ENCODE results near the gene ALOX12.
"Not testable (repeated sequence)": the region's sequence is repeated elsewhere in the genome, so short reads cannot be mapped to it uniquely, and the experiment has no call there.

ALOX12 gene

DNA sequence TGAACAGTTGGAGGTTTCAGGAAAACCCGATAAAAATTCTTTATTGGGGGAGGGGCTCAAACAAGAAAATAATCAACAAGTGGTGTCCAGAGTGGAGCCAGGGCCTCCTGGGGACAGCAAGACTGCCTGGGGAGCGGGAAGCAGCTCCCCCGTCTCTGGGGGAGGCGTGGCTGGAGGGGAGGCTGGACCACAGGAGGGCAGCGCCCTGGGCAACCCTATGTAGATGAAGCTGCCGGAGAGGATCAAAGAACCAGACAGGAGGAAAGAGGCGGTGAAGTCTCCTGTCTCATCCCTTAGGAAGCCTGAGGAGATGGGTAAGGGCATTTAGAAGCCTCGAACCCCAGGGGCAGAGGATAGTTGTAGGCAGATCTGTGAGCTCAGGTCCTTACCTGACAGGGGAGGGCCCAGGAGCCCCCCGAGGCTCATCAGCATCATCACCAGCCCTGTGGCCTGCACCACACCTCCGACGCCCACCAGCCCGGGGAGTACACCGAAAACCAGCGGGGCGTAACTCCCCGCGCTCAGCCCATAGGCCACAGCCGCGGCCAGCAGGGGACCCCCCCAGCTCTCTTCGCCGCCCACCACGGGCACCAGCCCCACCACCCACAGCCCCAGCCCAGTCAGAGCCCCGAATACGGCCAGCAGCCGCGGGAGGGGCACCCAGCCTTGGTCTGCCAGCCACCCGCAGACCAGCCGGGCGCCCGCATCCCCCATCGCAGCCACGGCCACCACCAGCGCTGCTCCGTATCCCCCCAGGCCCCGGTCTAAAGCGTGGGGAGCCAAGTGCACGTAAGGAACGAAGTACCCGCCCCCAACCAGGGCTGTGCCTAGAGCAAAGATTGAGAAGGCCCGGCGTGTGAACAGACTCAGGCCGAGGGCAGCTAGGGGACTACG, 46.0 kb downstream of the ALOX12 start:
- DNase-seq (ENCODE audit: low spot score): no peak
- Mint-ChIP-seq H3K9me3 (no peaks in the 10 kb centered on the region), H3K4me1 (ENCODE audit: low read depth) (peaks cover 26% of the 10 kb centered on the region), H3K27me3 (ENCODE audit: low read depth) (peaks cover 24% of the 10 kb centered on the region), H3K27ac (peak overlapping the region; percentile 63), H3K36me3 (ENCODE audit: low read depth) (peaks cover 8% of the 10 kb centered on the region), H3K4me3 (peak overlapping the region; percentile 34)

- Mint-ChIP-seq H3K36me3 (ENCODE audit: low read depth) (peaks cover 8% of the 10 kb centered on the region), H3K4me1 (ENCODE audit: low read depth) (peaks cover 31% of the 10 kb centered on the region), H3K27me3 (ENCODE audit: low read depth) (peaks cover 24% of the 10 kb centered on the region), H3K27ac (peak overlapping the region; percentile 63), H3K4me3 (peak overlapping the region; percentile 36), H3K9me3 (no peaks in the 10 kb centered on the region)
- no peak for DNase-seq (ENCODE audit: low spot score)
These were observed 46.8 kb downstream of the ALOX12 start for GRCh38 chr17:7042501-7043181.

DNA sequence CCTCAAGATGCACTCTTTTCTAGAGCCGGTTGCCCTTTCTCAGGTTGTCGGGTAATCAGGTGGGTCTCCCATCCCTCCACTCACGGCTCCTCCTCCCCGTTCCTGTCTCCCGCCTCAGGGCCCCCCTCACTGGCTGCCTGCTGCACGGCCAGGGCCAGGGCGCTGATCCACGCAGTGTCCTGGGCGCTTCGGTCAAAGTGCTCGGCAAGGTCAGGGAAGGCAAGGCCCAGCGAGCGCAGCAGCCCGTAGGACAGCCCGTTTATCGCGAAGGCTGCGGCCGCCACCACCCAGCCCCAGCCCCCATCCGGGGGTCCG, 47.3 kb downstream of the ALOX12 start:
- H3K36me3 Mint-ChIP-seq (ENCODE audit: low read depth): peaks cover 8% of the 10 kb centered on the region
- peaks cover 29% of the 10 kb centered on the region for H3K4me1 Mint-ChIP-seq (ENCODE audit: low read depth)
- peak overlapping the region; percentile 36 for H3K4me3 Mint-ChIP-seq
- no peaks in the 10 kb centered on the region for H3K9me3 Mint-ChIP-seq
- H3K27ac Mint-ChIP-seq: no peak overlapping the region
- peaks cover 24% of the 10 kb centered on the region for H3K27me3 Mint-ChIP-seq (ENCODE audit: low read depth)
- DNase-seq (ENCODE audit: low spot score): no peak

GRCh38 chr17:7043497-7044198, 47.8 kb downstream of the ALOX12 start, which contains the start of gene SLC16A11:
Gene SLC16A11 (minus strand): TSS chr17:7044092. CDS start chr17:7043513, 579 bp downstream.
- H3K27me3 Mint-ChIP-seq (ENCODE audit: low read depth): peaks cover 24% of the 10 kb centered on the region
- H3K9me3 Mint-ChIP-seq: no peaks in the 10 kb centered on the region
- peaks cover 24% of the 10 kb centered on the region for H3K4me1 Mint-ChIP-seq (ENCODE audit: low read depth)
- no peak for DNase-seq (ENCODE audit: low spot score)
- peak within 1 kb of the TSS; percentile 36 for H3K4me3 Mint-ChIP-seq
- no peak within 1 kb of the TSS for H3K27ac Mint-ChIP-seq
- H3K36me3 Mint-ChIP-seq (ENCODE audit: low read depth): peaks cover 5% of the 10 kb centered on the region

GRCh38 chr17:7045492-7046126, 49.8 kb downstream of the ALOX12 start:
- H3K27me3 Mint-ChIP-seq (ENCODE audit: low read depth): peaks cover 25% of the 10 kb centered on the region
- H3K36me3 Mint-ChIP-seq (ENCODE audit: low read depth): no peaks in the 10 kb centered on the region
- no peaks in the 10 kb centered on the region for H3K9me3 Mint-ChIP-seq
- peaks cover 18% of the 10 kb centered on the region for H3K4me1 Mint-ChIP-seq (ENCODE audit: low read depth)
- peak overlapping the region; percentile 74 for H3K4me3 Mint-ChIP-seq
- no peak for DNase-seq (ENCODE audit: low spot score)
- H3K27ac Mint-ChIP-seq: peak overlapping the region; percentile 65

DNA sequence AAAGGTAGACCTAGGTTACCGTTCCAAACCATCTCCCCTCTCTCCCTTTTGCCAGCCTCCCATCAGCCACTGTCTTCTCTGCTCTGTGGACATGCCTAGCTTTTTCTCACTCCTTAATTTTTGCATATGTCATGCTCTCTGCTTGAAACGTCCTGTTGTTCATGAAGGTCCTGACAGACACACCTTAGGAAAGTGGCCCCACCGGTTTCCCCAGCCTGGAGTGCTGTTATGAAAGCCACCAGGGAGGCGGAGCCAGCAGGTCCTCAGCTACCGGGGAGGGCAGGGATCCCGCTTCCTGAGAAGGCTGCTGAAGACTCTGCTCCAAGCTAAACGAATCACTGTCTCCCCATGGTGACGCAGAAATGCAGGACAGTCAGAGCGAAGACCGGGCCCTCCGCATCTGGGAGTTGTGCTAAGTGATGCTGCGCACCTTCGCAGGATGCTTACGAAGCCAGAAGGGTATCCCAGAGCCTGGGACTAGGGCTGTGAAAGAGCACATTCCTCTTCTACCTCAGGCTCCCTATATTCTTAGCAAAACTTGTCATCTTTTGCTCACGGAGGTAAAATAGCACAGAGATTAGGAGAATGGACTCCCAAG, 50.4 kb downstream of the ALOX12 start:
- peak overlapping the region; percentile 74 for H3K4me3 Mint-ChIP-seq
- H3K36me3 Mint-ChIP-seq (ENCODE audit: low read depth): no peaks in the 10 kb centered on the region
- H3K9me3 Mint-ChIP-seq: no peaks in the 10 kb centered on the region
- DNase-seq (ENCODE audit: low spot score): peak; percentile 38
- H3K27ac Mint-ChIP-seq: peak overlapping the region; percentile 65
- peaks cover 18% of the 10 kb centered on the region for H3K4me1 Mint-ChIP-seq (ENCODE audit: low read depth)
- H3K27me3 Mint-ChIP-seq (ENCODE audit: low read depth): peaks cover 29% of the 10 kb centered on the region

DNA sequence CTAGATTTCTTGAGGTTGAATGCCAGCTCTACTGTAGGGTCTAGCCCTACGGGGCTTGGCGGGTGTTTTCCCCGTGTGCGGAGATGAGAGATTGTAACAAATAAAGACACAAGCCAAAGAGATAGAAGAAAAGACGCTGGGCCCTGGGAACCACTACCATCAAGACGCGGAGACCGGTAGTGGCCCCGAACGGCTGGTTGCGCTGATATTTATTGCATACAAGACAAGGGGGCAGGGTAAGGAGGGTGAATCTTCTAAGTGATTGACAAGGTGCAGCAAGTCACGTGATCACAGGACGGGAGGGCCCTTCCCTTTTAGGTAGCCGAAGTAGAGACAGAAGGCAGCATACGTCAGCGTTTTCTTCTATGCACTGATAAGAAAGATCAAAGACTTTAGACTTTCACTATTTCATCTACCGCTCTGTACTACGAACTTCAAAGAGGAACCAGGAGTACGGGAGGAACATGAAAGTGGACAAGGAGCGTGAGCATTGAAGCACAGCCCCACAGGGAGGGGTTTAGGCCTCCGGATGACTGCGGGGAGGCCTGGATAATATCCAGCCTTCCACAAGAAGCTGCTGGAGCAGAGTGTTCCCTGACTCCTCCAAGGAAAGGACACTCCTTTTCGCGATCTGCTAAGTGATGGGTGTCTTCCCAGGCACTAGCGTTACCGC, 51.0 kb downstream of the ALOX12 start:
- DNase-seq (ENCODE audit: low spot score): peak; percentile 78
- H3K4me1 Mint-ChIP-seq (ENCODE audit: low read depth): peaks cover 19% of the 10 kb centered on the region

GRCh38 chr17:7047566-7047965, 51.7 kb downstream of the ALOX12 start:
- peaks cover 22% of the 10 kb centered on the region for H3K27me3 Mint-ChIP-seq (ENCODE audit: low read depth)
- no peak overlapping the region for H3K27ac Mint-ChIP-seq

More for the DNA sequence above, 51.0 kb downstream of the ALOX12 start:
- Mint-ChIP-seq H3K4me3 (peak overlapping the region; percentile 74), H3K27ac (peak overlapping the region; percentile 65), H3K27me3 (ENCODE audit: low read depth) (peaks cover 25% of the 10 kb centered on the region)
- not testable (repeated sequence) for H3K9me3 Mint-ChIP-seq; H3K36me3 Mint-ChIP-seq (ENCODE audit: low read depth)

GRCh38 chr17:7048968-7049367, 53.1 kb downstream of the ALOX12 start:
- Mint-ChIP-seq H3K27me3 (ENCODE audit: low read depth) (peaks cover 16% of the 10 kb centered on the region), H3K4me1 (ENCODE audit: low read depth) (peaks cover 18% of the 10 kb centered on the region), H3K9me3 (no peaks in the 10 kb centered on the region), H3K4me3 (no peak overlapping the region), H3K36me3 (ENCODE audit: low read depth) (no peaks in the 10 kb centered on the region), H3K27ac (no peak overlapping the region)
- no peak for DNase-seq (ENCODE audit: low spot score)

More at GRCh38 chr17:7047566-7047965, 51.7 kb downstream of the ALOX12 start:
- no peak for DNase-seq (ENCODE audit: low spot score)
- no peaks in the 10 kb centered on the region for H3K9me3 Mint-ChIP-seq
- H3K4me3 Mint-ChIP-seq: peak overlapping the region; percentile 50
- H3K4me1 Mint-ChIP-seq (ENCODE audit: low read depth): peaks cover 20% of the 10 kb centered on the region
- H3K36me3 Mint-ChIP-seq (ENCODE audit: low read depth): no peaks in the 10 kb centered on the region

DNA sequence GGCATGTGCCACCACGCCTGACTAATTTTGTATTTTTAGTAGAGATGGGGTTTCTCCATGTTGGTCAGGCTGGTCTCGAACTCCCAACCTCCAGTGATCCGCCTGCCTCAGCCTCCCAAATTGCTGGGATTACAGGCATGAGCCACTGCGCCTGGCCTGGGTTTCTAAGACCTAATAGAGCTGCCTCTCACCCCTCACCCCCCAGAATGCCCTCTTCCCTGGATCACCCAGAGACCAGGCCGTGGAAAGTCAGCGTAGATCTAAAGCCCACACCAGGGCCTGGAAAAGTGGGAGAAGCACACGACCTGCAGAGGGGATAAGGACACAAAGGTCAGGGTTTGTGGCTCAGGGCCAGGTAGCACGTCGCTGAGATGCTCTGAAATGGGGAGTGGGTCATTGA, 54.7 kb downstream of the ALOX12 start:
- H3K27ac Mint-ChIP-seq; H3K36me3 Mint-ChIP-seq (ENCODE audit: low read depth); H3K27me3 Mint-ChIP-seq (ENCODE audit: low read depth): not testable (repeated sequence)

GRCh38 chr17:7056386-7056785, 60.5 kb downstream of the ALOX12 start:
- DNase-seq (ENCODE audit: low spot score): no peak
- no peaks in the 10 kb centered on the region for H3K27me3 Mint-ChIP-seq (ENCODE audit: low read depth)
- H3K4me1 Mint-ChIP-seq (ENCODE audit: low read depth): peaks cover 3% of the 10 kb centered on the region
- H3K4me3 Mint-ChIP-seq: no peak overlapping the region
- no peaks in the 10 kb centered on the region for H3K36me3 Mint-ChIP-seq (ENCODE audit: low read depth)
- H3K9me3 Mint-ChIP-seq: no peaks in the 10 kb centered on the region
- H3K27ac Mint-ChIP-seq: no peak overlapping the region

More for the DNA sequence above, 54.7 kb downstream of the ALOX12 start:
- not testable (repeated sequence) for DNase-seq (ENCODE audit: low spot score); H3K9me3 Mint-ChIP-seq; H3K4me3 Mint-ChIP-seq
- peaks cover 18% of the 10 kb centered on the region for H3K4me1 Mint-ChIP-seq (ENCODE audit: low read depth)

DNA sequence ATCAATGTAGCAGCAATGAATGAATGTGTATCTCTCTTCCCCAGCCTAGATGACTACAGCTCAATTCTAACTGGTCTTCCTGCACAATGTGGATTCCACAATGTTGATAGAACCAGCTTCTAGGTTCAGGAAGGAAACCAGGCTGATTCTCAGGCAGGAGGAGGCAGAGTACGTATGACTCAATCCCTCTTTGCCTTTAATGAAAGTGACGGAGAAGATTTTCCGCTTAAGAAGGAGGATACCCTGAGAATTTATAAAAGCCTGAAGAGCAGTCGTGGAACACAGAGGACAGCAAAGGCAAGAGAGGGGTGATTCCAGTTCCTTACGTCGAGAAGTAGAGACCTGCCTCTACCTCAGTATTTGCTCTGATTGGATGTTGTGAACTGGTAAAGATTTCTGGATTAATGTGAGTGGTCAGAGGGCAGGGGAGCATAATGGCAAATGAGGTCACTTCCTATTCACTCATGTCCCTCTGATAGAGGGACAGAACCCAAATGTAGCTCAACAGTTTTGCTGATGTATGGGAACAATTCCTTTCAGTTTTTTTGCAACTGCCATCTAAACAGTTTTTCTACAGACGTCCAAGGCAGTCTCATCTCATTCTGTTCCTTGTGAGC, 63.1 kb downstream of the ALOX12 start:
- Mint-ChIP-seq H3K27ac (no peak overlapping the region), H3K4me1 (ENCODE audit: low read depth) (peaks cover 2% of the 10 kb centered on the region), H3K9me3 (no peaks in the 10 kb centered on the region), H3K4me3 (no peak overlapping the region), H3K36me3 (ENCODE audit: low read depth) (no peaks in the 10 kb centered on the region), H3K27me3 (ENCODE audit: low read depth) (peaks cover 3% of the 10 kb centered on the region)
- DNase-seq (ENCODE audit: low spot score): no peak

All from T-helper 2 cell treated with Interferon-gamma antibody and Interleukin-4, amounts not matched to agents 5 μg/mL and 100 μg/mL, for 36 hours (primary cell).